NCI-H128 (cell line): ENCODE measurements around the gene LAT.

Experiments
- DNase-seq: peaks from one replicate; lab custom pipeline; 2025; ENCODE audit not compliant: unreplicated experiment; lab: John Stamatoyannopoulos, UW

LAT gene

DNA sequence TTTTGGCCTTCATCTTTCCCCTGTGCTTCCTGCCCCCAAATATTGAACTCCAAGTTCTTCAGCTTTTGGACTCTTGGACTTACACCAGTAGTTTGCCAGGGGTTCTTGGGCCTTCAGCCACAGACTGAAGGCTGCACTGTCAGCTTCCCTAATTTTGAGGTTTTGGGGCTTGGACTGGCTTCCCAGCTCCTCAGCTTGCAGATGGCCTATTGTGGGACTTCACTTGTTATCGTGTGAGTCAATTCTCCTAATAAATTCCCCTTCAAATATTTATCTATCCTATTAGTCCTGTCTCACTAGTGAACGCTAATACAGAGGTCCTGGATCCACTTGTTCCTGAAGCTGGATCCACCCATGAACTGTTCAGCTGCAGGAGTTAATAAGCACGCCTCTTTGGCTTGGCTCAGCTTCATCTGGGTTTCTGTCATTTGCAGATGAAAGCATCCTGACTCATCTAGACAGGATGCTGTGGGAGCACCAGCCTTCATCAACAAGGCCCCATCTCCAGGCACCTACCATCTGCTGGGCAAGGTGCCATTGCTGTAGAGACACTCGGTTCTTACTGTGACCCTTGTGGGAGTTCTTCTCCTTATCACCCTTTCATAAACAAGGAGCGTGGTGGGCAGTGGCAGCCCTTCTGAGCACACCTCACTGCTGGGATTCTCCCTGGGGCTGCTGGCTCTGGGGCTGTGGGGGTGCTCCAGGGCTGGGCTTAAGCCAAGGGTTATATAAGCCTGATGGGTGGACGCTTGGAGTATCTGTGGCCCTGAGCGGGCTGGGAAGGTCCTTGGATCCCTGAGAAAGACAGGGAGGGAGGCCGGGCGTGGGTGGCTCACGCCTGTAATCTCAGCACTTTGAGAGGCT is 23.1 kb downstream of the LAT start:
- no peak for DNase-seq

DNA sequence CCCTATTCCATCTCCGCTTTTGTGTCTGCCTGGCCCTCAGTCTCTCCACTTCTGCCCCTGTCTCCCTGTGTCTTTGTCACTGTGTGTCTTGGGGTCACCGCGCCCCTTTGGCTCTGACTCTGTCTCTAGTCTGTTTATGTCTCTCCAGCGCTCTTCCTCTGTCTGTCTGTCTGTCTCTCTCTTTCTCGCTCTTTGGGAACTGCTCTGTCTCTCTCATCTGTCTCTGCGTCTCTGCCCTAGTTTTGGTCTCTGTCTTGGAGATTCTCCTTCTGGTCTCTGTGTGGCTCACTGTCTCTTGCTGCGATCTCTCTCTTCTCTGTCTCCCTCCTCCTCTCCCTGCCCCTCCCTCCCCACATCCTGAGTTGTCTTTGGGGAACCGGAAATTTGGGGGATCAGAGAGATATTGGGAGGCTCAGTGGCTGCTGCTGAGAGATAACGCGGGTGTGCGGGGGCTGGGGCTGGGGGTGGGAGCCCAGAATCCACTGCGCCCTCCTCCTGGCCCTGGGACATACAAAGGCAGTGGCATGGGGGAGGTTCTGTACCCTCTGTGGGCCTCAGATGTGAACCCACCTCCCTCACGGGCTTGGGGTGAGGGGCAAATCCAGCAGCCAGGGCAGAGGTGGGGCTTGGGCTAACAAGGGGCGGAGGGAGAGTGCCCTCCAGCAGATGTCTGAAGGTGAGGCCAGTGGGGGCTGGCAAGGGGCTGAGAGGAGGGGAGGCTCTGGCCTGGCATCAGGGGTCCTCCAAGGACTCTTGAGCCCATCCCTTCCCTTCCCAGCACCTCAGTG is 24.4 kb downstream of the LAT start:
- DNase-seq = no peak

DNA sequence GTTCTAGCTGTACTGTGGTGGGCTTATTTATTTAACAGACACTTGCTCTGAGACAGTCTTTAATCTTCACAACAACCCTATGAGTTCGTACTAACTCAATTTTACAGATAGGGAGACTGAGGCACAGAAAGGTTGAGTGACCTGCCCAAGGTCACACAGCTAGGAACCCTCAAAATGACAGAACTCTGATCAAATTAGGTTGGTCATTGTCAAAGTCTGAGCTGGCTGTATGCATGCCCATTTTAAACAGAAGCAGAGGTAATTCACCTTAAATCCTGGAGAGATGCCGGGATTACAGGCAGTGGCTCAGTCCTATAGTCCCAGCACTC is 24.9 kb downstream of the LAT start:
- no peak for DNase-seq

DNA sequence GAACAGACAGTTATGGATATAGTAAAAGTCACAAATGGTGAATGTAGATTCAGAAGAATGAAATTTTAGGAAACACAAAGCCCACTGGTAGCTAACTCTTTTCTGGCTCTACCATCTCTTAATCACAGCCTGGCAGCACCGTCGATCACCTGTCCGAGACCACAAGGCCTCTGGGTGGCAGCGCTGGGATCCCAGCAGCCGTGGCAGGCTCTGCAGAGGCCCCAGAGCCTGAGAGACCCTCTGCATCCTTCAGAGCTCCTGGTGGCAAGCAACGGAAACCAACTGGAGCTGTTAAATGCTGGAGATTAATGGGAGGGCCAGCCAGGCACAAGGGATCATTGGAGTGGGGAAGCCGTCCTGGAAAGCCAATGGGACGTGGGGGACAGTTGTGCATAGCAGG is 26.3 kb downstream of the LAT start:
- no peak for DNase-seq

DNA sequence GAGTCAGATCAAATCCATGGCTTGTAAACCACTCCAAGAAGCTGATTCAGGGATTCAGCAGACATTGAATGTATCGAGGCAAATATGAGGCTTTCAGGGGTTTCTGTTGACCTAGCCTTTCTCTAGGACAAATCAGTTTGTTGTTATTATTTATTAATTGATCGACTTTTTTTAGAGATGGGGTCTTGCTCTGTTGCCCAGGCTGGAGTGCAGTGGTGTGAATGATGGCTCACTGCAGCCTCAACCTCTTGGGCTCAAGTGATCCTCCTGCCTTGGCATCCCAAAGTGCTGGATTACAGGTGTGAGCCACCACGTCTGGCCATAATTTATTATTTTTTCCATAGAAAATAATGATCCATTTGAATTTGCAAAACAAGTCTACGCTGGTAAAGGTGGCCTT is 27.0 kb downstream of the LAT start:
- DNase-seq = no peak

DNA sequence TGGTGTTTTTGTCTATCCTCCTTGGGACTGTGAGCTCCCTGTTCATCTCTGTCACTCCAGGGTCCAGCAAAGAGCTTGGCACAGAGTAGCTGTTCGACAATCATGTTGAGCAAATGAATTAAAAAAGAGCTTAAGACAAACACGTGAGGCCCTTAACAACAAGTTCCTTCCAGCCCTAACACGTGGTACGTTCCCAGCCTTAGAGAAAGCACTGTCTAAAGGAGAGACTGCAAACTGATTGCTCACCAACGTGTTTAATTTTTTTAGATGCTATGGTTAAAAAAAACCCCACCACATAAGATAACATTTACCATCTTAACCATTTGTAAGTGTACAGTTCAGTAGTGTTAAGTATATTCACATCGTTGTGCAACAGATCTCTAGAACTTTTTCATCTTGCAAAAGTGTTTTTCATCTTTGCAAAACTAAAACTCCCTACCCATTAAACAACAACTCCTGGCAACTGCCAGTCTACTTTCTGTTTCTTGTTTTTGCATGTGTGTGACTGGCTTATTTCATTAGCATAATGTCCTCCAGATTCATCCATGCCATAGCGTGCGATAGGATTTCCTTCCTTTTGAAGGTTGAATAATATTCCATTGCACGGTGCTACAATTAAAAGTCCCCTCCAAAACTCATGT is 28.2 kb downstream of the LAT start:
- no peak for DNase-seq

DNA sequence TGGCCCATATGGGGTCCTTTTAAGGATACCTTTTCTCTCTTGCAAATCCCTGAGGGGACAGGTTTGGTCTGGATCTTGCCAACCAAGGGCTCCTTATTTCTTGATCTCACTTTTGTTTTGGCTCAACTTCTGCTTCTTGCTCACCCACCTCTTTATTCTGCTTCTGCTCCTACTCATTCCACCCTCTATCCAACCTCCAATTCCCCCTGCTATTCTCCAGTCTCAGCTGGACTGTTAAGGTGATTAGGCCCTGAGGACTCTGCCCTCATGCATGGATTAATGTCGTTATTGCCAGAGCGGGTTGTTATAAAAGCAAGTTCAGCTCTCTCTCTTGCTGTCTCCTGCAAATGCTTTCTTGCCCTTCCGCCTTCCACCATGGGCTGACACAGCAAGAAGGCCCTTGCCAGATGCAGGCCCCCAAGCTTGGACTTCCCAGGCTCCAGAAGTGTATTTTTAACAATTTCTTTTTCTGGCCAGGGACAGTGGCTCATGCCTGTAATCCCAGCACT is 29.8 kb downstream of the LAT start:
- no peak for DNase-seq

DNA sequence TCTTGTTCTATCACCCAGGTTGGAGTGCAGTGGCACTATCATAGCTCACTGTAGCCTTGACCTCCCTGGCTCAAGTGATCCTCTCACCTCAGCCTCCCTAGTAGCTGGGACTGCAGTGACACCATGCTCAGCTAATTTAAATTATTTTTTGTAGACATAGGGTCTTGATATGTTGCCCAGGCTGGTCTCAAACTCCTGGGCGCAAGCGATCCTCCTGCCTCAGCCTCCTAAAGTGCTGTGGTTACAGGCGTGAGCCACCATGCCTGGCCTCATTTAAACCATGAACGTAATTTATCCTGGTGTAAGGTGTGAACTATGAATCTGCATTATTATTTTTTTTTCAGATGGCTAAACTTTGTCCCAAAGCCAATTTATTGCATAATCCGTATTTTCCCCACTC is 37.3 kb downstream of the LAT start:
- no peak for DNase-seq

DNA sequence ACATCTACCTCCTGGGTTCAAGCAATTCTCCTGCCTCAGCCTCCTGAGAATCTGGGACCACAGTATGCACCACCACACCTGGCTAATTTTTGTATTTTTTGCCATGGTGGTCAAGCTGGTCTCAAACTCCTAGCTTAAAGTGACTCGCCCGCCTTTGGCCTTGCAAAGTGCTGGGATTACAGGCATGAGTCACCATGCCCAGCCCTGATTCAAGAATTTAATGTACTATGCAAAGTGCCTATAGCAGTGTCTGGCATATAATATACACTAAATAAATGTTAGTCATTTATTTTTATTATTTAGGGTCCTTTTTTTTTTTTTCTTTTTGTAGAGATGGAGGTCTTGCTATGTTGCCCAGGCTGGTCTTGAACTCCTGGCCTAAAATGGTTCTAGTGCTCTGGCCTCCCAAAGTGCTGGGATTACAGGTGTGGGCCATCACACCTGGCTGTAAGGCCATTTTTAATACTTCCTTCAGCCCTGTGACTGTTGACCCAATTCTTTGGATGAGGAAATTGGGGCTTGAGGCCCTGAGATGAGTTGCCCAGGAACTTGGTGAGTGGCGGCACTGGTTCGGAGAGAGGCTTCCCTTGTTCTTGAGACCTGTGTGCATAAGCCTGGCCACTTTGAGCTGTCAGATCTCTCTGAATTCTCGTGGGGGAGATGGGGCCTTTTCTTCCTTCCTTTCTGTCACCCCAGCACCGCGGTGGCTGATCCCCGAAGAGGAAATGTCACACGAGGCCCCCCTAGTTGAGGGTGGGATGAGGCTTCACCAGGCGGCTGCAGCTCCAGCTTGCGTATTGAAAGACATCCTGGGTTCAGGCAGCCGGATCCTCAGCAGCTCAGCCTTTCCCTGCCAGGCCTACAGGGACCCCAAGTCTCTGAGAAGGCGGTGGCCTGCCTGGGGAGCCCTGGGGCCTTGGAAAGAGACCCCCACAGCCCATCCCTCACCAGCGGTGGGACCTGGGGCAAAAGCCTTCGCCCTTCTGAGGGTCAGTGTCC is 38.7 kb downstream of the LAT start:
- DNase-seq = no peak

DNA sequence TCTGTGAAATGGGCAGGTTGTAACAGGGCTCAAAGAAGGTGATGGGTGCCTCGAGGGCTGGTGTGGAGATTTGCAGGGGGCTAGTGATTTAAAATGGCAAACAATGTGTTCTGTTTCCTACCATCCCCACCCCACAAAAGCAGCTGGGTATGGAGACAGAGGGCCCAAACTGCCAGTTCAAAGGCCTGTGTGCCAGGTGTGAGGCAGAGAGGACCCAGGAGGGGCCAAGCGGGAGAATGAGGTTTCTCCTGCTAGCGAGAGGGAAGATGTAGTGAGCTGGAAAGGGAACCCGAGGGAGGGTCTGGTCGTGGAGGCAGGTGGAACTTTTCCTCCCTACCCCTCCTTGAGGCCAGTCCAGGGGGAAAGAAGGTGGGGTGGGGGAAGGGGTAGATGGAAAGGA is 39.4 kb downstream of the LAT start:
- DNase-seq = no peak

DNA sequence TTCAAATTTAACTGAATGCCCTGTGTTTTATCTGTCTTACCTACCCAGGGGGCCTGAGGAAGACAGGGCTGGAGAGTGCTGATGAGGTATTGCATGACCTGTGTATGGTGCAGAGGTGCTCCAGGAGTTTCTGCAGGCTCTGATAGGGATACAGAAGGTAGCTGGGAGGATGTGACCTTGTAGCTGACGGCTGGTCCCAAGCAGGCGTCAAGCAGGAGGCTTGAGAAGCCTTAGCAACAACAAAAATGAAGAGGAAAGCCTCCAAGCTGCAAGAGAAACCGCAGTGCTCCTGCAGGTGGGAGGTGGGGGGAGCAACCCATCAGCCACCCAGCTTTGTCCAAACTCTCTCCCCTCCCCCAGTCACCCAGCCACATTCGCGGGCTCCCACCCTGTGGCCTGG is 40.4 kb downstream of the LAT start:
- DNase-seq = no peak

DNA sequence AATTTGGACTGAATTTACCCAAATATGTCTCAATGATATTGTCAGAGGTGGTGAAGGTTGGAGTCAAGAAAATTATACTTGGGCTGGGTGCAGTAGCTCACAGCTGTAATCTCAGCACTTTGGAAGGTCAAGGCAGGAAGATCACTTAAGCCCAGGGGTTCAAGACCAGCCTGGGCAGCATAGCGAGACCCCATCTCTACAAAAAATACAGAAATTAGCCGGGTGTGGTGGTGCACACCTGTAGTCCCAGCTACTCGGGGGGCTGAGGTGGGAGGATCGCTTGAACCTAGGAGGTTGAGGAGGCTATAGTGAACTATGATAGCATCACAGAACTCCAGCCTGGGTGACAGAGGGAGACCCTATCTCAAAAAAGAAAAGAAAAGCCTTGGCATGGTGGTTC is 40.9 kb downstream of the LAT start:
- DNase-seq = no peak

DNA sequence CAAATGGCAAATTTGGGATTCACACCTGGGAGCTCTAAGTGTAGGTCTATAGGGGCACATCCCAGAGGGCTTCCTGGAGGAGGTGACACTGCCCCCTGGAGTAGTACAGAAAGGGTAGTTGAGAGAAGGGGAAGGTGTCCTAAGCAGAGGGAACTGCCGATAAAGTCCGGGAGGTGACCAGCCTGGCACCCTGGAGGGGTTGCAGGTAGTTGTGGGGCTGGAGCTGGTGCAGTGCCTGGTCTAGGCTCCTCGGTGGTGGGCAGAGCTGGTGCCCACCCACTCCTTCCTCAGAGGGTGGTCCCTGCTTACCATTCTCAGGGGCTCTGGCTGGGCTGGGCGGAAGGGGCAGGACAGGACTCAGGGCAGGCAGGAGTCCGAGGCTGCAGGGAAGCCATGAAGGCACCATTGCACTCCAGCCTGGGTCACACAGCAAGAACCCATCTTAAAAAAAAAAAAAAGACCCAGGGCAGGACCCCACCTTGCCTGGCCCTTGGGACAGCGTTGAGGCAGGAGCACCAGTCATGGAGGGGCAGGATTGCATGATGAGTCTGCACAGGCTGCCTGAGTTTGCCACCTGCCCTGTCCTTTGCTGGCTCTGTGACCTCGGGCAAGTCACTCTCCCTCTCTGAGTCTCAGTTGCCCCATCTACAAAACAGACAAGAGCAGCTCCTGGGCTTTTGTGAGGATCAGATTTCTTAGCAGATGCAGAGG is 43.8 kb downstream of the LAT start:
- DNase-seq = no peak

DNA sequence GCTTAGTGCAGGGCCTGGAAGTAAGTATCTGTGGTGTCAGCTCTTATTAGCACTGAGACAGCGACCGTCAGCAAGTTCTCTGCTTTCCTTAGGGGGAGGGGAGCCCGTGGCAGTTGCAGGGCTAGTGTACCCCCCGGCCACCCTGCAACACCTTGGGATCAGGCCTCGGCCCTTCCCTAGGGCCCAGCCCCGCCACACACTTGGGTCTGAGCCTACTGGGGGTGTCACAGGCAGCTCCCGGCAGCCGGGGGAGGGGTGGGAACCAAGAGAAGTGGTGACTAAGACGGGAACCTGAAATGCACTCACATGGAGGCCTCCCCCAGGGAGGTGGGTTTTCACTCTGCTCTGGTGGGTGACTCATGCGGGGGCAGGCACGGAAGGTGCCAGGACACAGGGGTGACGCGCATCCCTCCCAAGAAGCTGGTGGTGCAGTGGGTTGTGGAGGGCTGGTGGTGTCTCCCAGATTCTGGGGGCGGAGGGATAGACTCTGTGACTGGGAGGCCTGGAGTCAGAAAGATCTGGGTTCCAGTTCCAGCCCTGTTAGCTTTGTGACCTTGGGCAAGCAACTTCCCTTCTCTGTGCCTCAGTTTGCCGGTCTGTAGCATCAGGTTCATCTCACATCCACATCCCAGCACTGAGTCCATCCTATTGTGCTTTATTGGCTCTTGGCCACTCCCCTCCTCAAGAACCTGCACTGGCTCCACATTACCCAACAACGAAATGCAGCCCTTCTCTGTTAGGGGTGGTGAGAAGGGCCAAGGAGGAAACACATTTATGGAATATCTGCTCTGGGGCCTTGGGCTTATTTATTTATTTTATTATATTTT is 44.5 kb downstream of the LAT start:
- DNase-seq = no peak

DNA sequence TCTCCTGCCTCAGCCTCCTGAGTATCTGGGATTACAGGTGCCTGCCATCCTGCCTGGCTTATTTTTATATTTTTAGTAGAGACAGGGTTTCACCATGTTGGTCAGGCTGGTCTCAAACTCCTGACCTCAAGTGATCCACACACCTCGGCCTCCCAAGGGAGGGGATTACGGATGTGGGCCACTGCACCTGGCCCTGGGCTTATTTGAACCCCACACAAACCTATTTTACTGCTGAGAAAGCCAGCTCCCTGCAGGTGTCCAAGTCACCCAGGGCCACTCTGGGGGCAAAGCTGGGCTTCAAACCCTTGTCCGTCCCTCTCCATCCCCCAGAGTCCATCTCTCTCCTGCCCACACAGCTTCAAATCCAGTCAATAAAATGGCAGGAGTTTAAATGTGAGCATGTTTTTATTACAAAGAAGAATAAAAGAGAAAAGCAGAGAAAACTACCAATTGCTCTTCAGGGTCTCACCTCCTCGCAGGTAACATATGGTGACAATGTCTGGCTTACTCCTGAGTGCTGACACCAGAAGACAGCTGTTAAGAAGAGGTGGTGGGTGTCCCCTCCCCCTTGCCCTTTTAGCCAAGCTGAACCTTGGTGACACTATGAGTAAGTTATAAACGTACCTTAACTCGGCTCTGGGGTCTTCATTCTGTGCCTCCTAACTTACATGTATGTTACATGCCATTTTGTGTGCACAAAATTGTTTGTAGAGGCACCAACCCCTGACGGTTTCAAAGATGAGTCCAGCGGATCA is 45.4 kb downstream of the LAT start:
- no peak for DNase-seq
